GM10266 (cell line): Measurements from ENCODE around the gene SPIB.
A peak's percentile ranks its signal among the peaks of the same experiment; 100 is the strongest.
"Not testable (repeated sequence)": the region's sequence is repeated elsewhere in the genome, so short reads cannot be mapped to it uniquely, and the experiment has no call there.

Source experiments
- DNase-seq: peaks from one replicate; pipeline ENCODE4 v3.0.0; 2012; ENCODE audit errors: extremely low spot score
- CTCF ChIP-seq: IDR thresholded peaks from 2 replicates; pipeline ENCODE4 v1.5.1; 2012; ENCODE audit warnings: mild to moderate bottlenecking, low read depth; ENCODE audit not compliant: control insufficient read depth, insufficient read depth; ENCODE audit errors: missing control alignments

The SPIB gene

GRCh38 chr19:50383852-50384684 is 34.7 kb upstream of the SPIB start, which contains the start of gene POLD1:
Gene POLD1, plus strand, starts transcription at chr19:50384347. Its CDS starts 14,505 bp downstream, at chr19:50398852.
- peak; percentile 100 for DNase-seq
- TF ChIP-seq CTCF, result no peak

- no peak for TF ChIP-seq CTCF
- peak; percentile 6 for DNase-seq
Measured at GRCh38 chr19:50384685-50385535, 33.8 kb upstream of the SPIB start.

- no peak for DNase-seq
- TF ChIP-seq CTCF, result no peak
Measured at GRCh38 chr19:50387176-50387867, 31.4 kb upstream of the SPIB start.

- no peak for DNase-seq
Measured at GRCh38 chr19:50387868-50388245, 30.9 kb upstream of the SPIB start.

GRCh38 chr19:50390295-50390694 is 28.4 kb upstream of the SPIB start:
- DNase-seq, result not testable (repeated sequence)

More at GRCh38 chr19:50387868-50388245, 30.9 kb upstream of the SPIB start:
- no peak for TF ChIP-seq CTCF

GRCh38 chr19:50390952-50391351 is 27.8 kb upstream of the SPIB start:
- DNase-seq, result not testable (repeated sequence)

- no peak for TF ChIP-seq CTCF
- DNase-seq, result no peak
Measured at GRCh38 chr19:50392759-50393158, 26.0 kb upstream of the SPIB start.
